Measurements from ENCODE around the gene TOM1L1.

Gene TOM1L1

GRCh38 chr17:54972406-54973138, 71.9 kb downstream of the TOM1L1 start:
- Mint-ChIP-seq H3K36me3 (ENCODE audit: low read depth) (peaks cover 21% of the 10 kb centered on the region), H3K9me3 (peaks cover 8% of the 10 kb centered on the region), H3K4me1 (peaks cover 5% of the 10 kb centered on the region), H3K27me3 (ENCODE audit: low read depth) (no peaks in the 10 kb centered on the region), H3K27ac (peak overlapping the region in 1 of 3 experiments; percentile 9), H3K4me3 (no peak overlapping the region)
- TF ChIP-seq CTCF (IDR thresholded peaks at IDR 0.05; ENCODE audit: unreplicated experiment in 3 of 3), result no peak

- Mint-ChIP-seq H3K4me3 (no peak overlapping the region), H3K27ac (no peak overlapping the region), H3K9me3 (peaks cover 17% of the 10 kb centered on the region)
These were observed 74.1 kb downstream of the TOM1L1 start for GRCh38 chr17:54974759-54975158.

GRCh38 chr17:54976316-54976715, 75.7 kb downstream of the TOM1L1 start:
- peaks cover 51% of the 10 kb centered on the region for H3K36me3 Mint-ChIP-seq (ENCODE audit: low read depth)
- H3K9me3 Mint-ChIP-seq, result peaks cover 17% of the 10 kb centered on the region
- H3K27me3 Mint-ChIP-seq (ENCODE audit: low read depth), result no peaks in the 10 kb centered on the region
- peaks cover under 1% of the 10 kb centered on the region for H3K4me1 Mint-ChIP-seq
- TF ChIP-seq CTCF (IDR thresholded peaks at IDR 0.05; ENCODE audit: unreplicated experiment in 3 of 3), result no peak
- H3K27ac Mint-ChIP-seq, result no peak overlapping the region
- H3K4me3 Mint-ChIP-seq, result no peak overlapping the region

More at GRCh38 chr17:54974759-54975158, 74.1 kb downstream of the TOM1L1 start:
- TF ChIP-seq CTCF (IDR thresholded peaks at IDR 0.05; ENCODE audit: unreplicated experiment in 3 of 3), result no peak
- H3K4me1 Mint-ChIP-seq, result peaks cover 5% of the 10 kb centered on the region
- H3K27me3 Mint-ChIP-seq (ENCODE audit: low read depth), result no peaks in the 10 kb centered on the region
- peaks cover 38% of the 10 kb centered on the region for H3K36me3 Mint-ChIP-seq (ENCODE audit: low read depth)

DNA sequence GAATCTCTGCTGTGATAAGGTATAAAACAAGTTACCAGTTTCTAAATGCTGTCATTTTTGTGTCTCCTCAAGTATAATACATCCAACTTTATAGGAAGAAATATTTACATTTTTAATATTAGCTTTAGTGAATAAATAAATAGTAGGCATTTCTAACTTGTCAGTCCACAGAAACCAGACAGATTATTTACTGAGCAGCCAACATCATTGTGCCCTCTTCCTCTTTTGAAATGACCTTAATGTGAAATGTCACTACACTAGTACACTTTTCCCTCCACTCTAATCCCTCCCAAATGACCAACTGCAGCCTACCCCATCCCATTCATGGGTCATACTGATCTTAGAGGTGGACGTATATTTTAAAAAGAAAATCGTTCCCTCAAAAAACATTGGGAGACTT, 77.1 kb downstream of the TOM1L1 start:
- Mint-ChIP-seq H3K27ac (no peak overlapping the region), H3K9me3 (peaks cover 17% of the 10 kb centered on the region), H3K36me3 (ENCODE audit: low read depth) (peaks cover 51% of the 10 kb centered on the region), H3K4me3 (no peak overlapping the region), H3K4me1 (no peaks in the 10 kb centered on the region), H3K27me3 (ENCODE audit: low read depth) (no peaks in the 10 kb centered on the region)
- no peak for TF ChIP-seq CTCF (IDR thresholded peaks at IDR 0.05; ENCODE audit: unreplicated experiment in 3 of 3)

DNA sequence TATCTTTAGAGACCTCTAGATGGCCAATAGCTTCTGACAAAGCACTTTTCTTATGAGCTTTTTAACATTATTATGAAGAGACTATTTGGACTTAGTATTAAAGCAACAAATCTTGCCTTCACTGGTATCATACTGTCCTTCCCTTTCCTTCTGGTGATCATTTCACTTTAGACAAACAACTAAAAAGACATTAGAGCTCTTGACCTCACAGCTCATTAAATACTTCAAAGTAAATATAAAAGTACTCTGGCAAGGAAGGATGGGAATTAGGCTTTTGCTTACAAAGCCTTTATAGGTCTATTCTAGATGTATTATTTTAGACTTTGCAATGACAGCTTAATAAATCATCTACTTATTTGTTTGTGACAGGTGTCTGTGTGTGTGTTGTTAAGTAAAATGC, 79.0 kb downstream of the TOM1L1 start:
- H3K4me3 Mint-ChIP-seq, result no peak overlapping the region
- no peaks in the 10 kb centered on the region for H3K4me1 Mint-ChIP-seq
- no peak overlapping the region for H3K27ac Mint-ChIP-seq
- H3K27me3 Mint-ChIP-seq (ENCODE audit: low read depth), result no peaks in the 10 kb centered on the region
- TF ChIP-seq CTCF (IDR thresholded peaks at IDR 0.05; ENCODE audit: unreplicated experiment in 3 of 3), result no peak
- peaks cover 17% of the 10 kb centered on the region for H3K9me3 Mint-ChIP-seq
- H3K36me3 Mint-ChIP-seq (ENCODE audit: low read depth), result peaks cover 54% of the 10 kb centered on the region

DNA sequence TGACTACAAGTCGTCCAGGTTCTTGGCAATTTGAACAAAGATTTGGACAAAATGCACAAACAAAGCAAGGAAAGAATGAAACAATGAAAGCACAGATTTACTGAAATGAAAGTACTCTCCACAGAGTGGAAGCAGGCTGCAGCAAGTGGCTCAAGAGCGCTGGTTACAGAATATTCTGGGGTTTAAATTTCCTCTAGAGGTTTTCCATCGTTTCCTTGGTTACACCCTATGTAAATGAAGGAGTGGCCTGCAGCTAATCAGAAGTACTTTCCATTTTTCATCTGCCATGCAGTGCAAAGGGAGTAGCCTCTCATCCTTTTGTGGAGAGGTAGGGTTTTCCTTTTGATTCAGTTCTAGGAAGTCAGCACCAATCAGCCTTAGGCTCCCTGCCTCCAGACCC, 79.7 kb downstream of the TOM1L1 start:
- Mint-ChIP-seq H3K4me3 (no peak overlapping the region), H3K27me3 (ENCODE audit: low read depth) (no peaks in the 10 kb centered on the region), H3K9me3 (peaks cover 17% of the 10 kb centered on the region), H3K36me3 (ENCODE audit: low read depth) (peaks cover 57% of the 10 kb centered on the region), H3K27ac (no peak overlapping the region), H3K4me1 (no peaks in the 10 kb centered on the region)
- TF ChIP-seq CTCF (IDR thresholded peaks at IDR 0.05; ENCODE audit: unreplicated experiment in 3 of 3), result no peak
